Right hindlimb (tissue), 1 donor: ENCODE data around the gene SMAD1.
"Not testable (repeated sequence)": the region's sequence is repeated elsewhere in the genome, so short reads cannot be mapped to it uniquely, and the experiment has no call there.

ENCODE experiments used
- DNase-seq: peaks from one replicate; pipeline ENCODE4 v3.0.0-alpha.2; 2018

The SMAD1 gene

GRCh38 chr4:145566086-145566708 lies 84.5 kb downstream of the SMAD1 start:
- no peak for DNase-seq

GRCh38 chr4:145566768-145567167 lies 85.1 kb downstream of the SMAD1 start:
- no peak for DNase-seq

DNA sequence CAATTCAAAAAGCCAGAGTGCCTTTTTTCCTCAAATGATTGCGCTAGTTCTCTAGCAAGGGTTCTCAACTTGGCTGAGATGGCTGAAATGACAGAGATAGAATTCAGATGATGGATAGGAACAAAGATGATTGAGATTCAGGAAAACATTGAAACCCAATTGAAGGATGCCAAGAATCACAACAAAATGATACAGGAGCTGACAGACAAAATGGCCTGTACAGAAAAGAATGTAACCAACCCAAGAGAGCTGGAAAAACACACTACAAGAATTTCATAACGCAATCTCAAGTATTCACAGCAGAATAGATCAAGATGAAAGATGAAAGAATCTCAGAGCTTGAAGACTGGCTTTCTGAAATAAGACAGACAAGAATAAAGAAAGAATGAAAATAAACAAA lies 85.9 kb downstream of the SMAD1 start:
- no peak for DNase-seq

- DNase-seq = not testable (repeated sequence)
Observed at GRCh38 chr4:145574546-145574945, 92.9 kb downstream of the SMAD1 start.

DNA sequence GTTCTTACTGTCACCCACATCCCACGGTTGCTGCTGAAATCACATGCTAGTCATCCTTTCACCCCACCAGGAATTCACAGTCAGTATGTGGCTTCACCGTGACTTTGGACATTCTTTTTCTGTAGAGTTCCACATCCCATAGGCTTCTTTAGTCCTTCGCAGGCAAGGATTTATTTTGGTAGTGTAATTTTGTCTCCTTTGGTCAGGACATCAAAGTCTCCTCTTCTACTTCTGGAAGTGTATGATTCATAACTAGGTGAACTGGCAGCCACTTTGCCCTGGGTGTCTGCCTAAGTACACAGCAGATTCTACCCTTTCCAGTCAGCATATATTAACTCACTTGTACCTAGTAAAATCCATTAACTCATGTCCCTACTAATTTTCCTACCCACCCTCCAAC lies 99.3 kb downstream of the SMAD1 start:
- DNase-seq = peak; percentile 36

GRCh38 chr4:145583191-145584055 lies 101.8 kb downstream of the SMAD1 start:
- DNase-seq = no peak

DNA sequence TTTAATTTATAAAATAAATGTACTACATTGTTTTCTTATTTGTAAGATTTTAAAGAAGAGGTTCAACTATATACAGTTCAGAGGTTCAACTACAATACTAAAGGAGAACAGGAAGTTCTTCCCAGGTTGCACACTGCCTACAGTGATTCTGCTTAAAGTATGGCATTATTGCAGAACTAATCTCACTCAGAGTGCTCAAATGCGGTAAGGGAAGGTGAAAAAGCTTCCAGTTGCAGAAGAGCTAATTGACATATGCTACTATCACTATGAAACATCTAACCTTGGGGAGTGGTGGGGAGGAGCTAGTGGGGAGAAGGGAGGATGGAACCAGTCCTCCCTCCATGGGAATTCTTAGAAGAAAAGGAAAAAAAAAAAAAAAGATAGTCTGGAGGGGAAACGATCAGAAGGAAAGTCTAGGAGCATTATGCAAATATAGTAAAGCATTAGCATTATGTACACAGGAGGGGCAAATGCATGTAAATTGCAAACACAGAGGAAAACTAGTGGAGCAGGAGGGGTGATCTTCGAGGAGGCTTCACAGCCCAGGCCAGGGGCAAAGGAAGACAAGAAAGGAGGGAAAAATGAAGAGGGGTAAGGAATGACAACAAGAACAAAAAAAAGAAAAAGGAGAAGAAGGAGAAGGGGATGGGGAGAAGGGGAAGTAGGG lies 105.6 kb downstream of the SMAD1 start:
- DNase-seq = no peak

- DNase-seq = not testable (repeated sequence)
Observed at GRCh38 chr4:145589381-145589780, 107.7 kb downstream of the SMAD1 start.

GRCh38 chr4:145589916-145590702 lies 108.5 kb downstream of the SMAD1 start:
- no peak for DNase-seq

- DNase-seq = no peak
Observed at GRCh38 chr4:145602129-145602760, 120.6 kb downstream of the SMAD1 start.

DNA sequence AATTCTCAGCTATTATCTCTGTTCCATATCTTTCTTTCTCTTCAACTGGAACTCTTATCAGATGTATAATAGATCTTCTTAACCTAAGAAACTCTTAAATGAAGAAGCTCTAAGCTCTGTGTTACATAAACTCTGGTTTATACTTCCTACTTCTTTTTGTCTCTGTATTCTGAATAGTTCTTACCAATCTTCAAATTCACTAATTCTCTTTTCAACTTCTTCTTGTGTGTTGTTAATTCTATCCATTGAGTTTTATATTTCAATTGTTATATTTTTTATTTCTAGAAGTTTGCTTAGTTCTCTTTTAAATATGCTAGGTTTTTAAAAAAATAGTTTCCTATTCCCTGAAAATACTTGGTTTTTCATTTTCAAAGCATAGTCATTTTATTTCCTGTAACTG lies 124.3 kb downstream of the SMAD1 start:
- no peak for DNase-seq
